Ovary (tissue), 3 donors: Measurements from ENCODE around the gene ERAP2.

Source experiments
- EP300 ChIP-seq: sonication (generic); formaldehyde crosslinking; IDR thresholded peaks from one replicate; pipeline ENCODE4 v1.6.1; 2017; ENCODE audit warnings: antibody characterized with exemption
- TF ChIP-seq, protein P1 (sequence below), 3 donors: fragments of 450-650 bp in 2 of 3; fragments of 200-600 bp in 1 of 3; IDR thresholded peaks; one replicate each; pipeline versions ENCODE4 v1.5.1 to v1.8.0; 2016 to 2022; ENCODE audit warnings: antibody characterized with exemption in 3 of 3, mild to moderate bottlenecking in 1 of 3
- donor health status: DM: no; HTN: no; CAD: no.

DNA sequence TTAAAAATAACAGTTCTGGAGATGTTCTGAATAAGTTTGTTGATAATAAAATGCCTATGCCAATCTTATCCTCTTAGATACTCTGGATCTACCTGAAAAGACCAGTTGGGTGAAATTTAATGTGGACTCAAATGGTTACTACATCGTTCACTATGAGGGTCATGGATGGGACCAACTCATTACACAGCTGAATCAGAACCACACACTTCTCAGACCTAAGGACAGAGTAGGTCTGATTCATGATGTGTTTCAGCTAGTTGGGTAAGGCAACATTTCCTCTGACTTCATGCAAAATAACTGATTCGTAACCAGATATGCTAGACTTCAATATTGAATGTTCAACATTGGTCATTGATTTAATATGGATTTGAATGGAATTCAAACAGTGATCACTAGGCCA lies 27.0 kb downstream of the ERAP2 start:
- no peak for TF ChIP-seq EP300
- TF ChIP-seq, protein P1, sequence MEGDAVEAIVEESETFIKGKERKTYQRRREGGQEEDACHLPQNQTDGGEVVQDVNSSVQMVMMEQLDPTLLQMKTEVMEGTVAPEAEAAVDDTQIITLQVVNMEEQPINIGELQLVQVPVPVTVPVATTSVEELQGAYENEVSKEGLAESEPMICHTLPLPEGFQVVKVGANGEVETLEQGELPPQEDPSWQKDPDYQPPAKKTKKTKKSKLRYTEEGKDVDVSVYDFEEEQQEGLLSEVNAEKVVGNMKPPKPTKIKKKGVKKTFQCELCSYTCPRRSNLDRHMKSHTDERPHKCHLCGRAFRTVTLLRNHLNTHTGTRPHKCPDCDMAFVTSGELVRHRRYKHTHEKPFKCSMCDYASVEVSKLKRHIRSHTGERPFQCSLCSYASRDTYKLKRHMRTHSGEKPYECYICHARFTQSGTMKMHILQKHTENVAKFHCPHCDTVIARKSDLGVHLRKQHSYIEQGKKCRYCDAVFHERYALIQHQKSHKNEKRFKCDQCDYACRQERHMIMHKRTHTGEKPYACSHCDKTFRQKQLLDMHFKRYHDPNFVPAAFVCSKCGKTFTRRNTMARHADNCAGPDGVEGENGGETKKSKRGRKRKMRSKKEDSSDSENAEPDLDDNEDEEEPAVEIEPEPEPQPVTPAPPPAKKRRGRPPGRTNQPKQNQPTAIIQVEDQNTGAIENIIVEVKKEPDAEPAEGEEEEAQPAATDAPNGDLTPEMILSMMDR (IDR thresholded peaks at IDR 0.05), result no peak
